HepG2 (cell line): ENCODE data around the gene NISCH. TPM values are rescaled to one million over a fixed set of nuclear protein-coding genes. Genes with fewer than 3 reads are reported as not detected.

Experiments
- ATAC-seq: fragments of 200-7000 bp; cut with Tn5 transposase; 3 replicates; pipeline ENCODE4 v1.9.1; 2020; ENCODE audit warnings: mild to moderate bottlenecking, moderate library complexity
- BruUV-seq: library from RNA; stranded (reverse); fragments of 400-500 nt; replicated peaks from 2 replicates; lab custom pipeline; 2021; lab: Mats Ljungman, UMichigan
- CTCF ChIA-PET: fragments of 300-600 bp; formaldehyde crosslinking; extraction: SDS; loops from one replicate; lab custom pipeline; 2021; ENCODE audit warnings: low total read pairs, inconsistent platforms, low intra/inter-chr PET ratio; lab: Yijun Ruan, JAX
- POLR2A ChIA-PET: fragments of 350-600 bp; sonication (Branson Sonifier 250); formaldehyde crosslinking; loops from one replicate; lab custom pipeline; 2020; ENCODE audit warnings: antibody characterized with exemption, inconsistent platforms; lab: Yijun Ruan, JAX
- DNase-seq: peaks from one replicate; pipeline ENCODE4 v3.0.0-alpha.2; 2015; ENCODE audit warnings: low spot score
- FAIRE-seq: peaks from 3 replicates; lab custom pipeline; 2011; peaks lifted over from hg19 to GRCh38; lab: Jason Lieb, UNC
- H2AFZ ChIP-seq: one replicate; pipeline ENCODE4 v1.6.1; 2011; ENCODE audit warnings: low read length, inconsistent platforms
- H3K27ac ChIP-seq: fragments of 300-600 bp; 3 replicates; pipeline ENCODE4 v1.8.0; 2011; ENCODE audit warnings: mixed run types, mild to moderate bottlenecking, mixed read lengths, low read length, inconsistent platforms; ENCODE audit not compliant: insufficient read depth; ENCODE audit errors: extremely low read length
- H3K27me3 ChIP-seq, 2 experiments: fragments of 200-600 bp in 1 of 2; 2 replicates in 1 of 2; 3 replicates in 1 of 2; pipeline versions ENCODE4 v1.6.0 to v1.8.0; 2011; ENCODE audit warnings: low read length in 2 of 2, mild to moderate bottlenecking in 2 of 2, moderate library complexity in 2 of 2, inconsistent platforms in 1 of 2; ENCODE audit not compliant: insufficient read depth in 2 of 2, control insufficient read depth in 1 of 2
- H3K36me3 ChIP-seq, 2 experiments: fragments of 200-600 bp in 1 of 2; replicated peaks in 1 of 2; 2 replicates in 1 of 2; 3 replicates in 1 of 2; pipeline versions ENCODE4 v1.5.1 to v1.8.0; 2011; ENCODE audit warnings: low read length in 2 of 2, inconsistent platforms in 1 of 2; ENCODE audit not compliant: insufficient read depth in 2 of 2, control insufficient read depth in 1 of 2
- H3K4me1 ChIP-seq: 2 replicates; pipeline ENCODE4 v1.5.1; 2012; ENCODE audit warnings: low read length, inconsistent platforms; ENCODE audit not compliant: insufficient read depth
- H3K4me2 ChIP-seq: 2 replicates; pipeline ENCODE4 v1.6.0; 2011; ENCODE audit warnings: low read depth, low read length, inconsistent platforms
- H3K4me3 ChIP-seq, 3 experiments: fragments of 200-600 bp in 1 of 3; sonication (generic), shearing (Covaris generic) in 1 of 3; replicated peaks in 1 of 3; 2 replicates each; pipeline ENCODE4 v1.5.1; 2011 to 2016; ENCODE audit warnings: low read length in 3 of 3, inconsistent platforms in 2 of 3, low read depth in 2 of 3, mild to moderate bottlenecking in 2 of 3, control low read depth in 1 of 3, mixed read lengths in 1 of 3; ENCODE audit not compliant: insufficient read depth in 1 of 3
- H3K79me2 ChIP-seq: one replicate; pipeline ENCODE4 v1.6.1; 2011; ENCODE audit warnings: low read length, inconsistent platforms; ENCODE audit not compliant: insufficient read depth
- H3K9ac ChIP-seq: 2 replicates; pipeline ENCODE4 v1.6.0; 2011; ENCODE audit warnings: mild to moderate bottlenecking, low read depth, low read length, inconsistent platforms; ENCODE audit not compliant: insufficient read depth
- H3K9me3 ChIP-seq: 2 replicates; pipeline ENCODE4 v1.5.1; 2012; ENCODE audit warnings: mild to moderate bottlenecking, low read length
- H4K20me1 ChIP-seq: 2 replicates; pipeline ENCODE4 v1.6.0; 2011; ENCODE audit warnings: inconsistent platforms, mild to moderate bottlenecking, low read length, moderate library complexity; ENCODE audit not compliant: insufficient read depth
- CENPX ChIP-seq: sonication (generic); formaldehyde crosslinking; IDR thresholded peaks from 2 replicates; pipeline ENCODE4 v1.9.0; 2021; ENCODE audit warnings: mild to moderate bottlenecking, missing genetic modification reagents, moderate library complexity
- RNF2 ChIP-seq: fragments of 450-650 bp; conservative IDR thresholded peaks from 2 replicates; pipeline ENCODE4 v1.6.1; 2016; ENCODE audit warnings: low read depth
- SRSF1 ChIP-seq: fragments of 200-400 bp; formaldehyde crosslinking; optimal IDR thresholded peaks from 2 replicates; pipeline ENCODE3; 2017; ENCODE audit warnings: mild to moderate bottlenecking, low read depth, low read length, moderate library complexity
- TFE3 ChIP-seq: IDR thresholded peaks from 2 replicates; pipeline ENCODE4 v1.6.1; 2016
- ZBTB38 ChIP-seq: sonication (generic); formaldehyde crosslinking; IDR thresholded peaks from 2 replicates; pipeline ENCODE4 v1.5.1; 2020; ENCODE audit warnings: mild to moderate bottlenecking, missing genetic modification reagents
- WGBS: methylation state at CpG from one replicate; pipeline ENCODE4 v1.1.6; 2017; ENCODE audit warnings: low lambda C conversion rate; 5-methylcytosine and 5-hydroxymethylcytosine counted together
- in situ Hi-C: cut with HindIII; loops from 2 replicates; pipeline ENCODE4 v1.10.0; 2017; ENCODE audit warnings: low pct_unique_long_range_greater_than_20kb; ENCODE audit not compliant: extremely low pct_ligation_motif_present
- intact Hi-C: fragments of 100-400 bp; cut with micrococcal nuclease; formaldehyde crosslinking; loops from one replicate; pipeline ENCODE4 v1.10.0; 2022; ENCODE audit not compliant: unreplicated experiment
- polyA plus RNA-seq, 8 experiments: library from polyadenylated mRNA; depleted of rRNA in 3 of 8; stranded (reverse) in 7 of 8; unstranded in 1 of 8; fragments of >200 nt; fragmentation: Illumina TruSeq in 4 of 8; extraction: Trizol in 4 of 8; gene quantifications; 2 replicates each; pipeline versions ENCODE4 v1.2.1 to v1.2.3, GENCODE V29; 2011 to 2016; ENCODE audit warnings: low read depth in 4 of 8, missing spikeins in 1 of 8, mixed read lengths in 1 of 8; ENCODE audit not compliant: insufficient read depth in 1 of 8
- total RNA-seq, 5 experiments: library from RNA; depleted of rRNA; stranded (reverse); fragments of >200 nt; fragmentation: Illumina TruSeq; extraction: Trizol; gene quantifications; 2 replicates each; pipeline ENCODE4 v1.2.3, GENCODE V29; 2016; ENCODE audit warnings: low read depth in 1 of 5

NISCH gene
- total and polyA plus RNA-seq, 2 of the 13 experiments (the other 11 are each of a cell fraction or from before 2014, with no cell fraction given): 27.0 to 47.6 TPM

- Histone ChIP-seq H3K27me3 (no peaks in the 10 kb centered on the region), H3K9me3 (no peaks in the 10 kb centered on the region), H2AFZ (no peak overlapping the region), H3K27ac (no peak overlapping the region), H3K4me2 (no peak overlapping the region), H3K9ac (no peak overlapping the region), H4K20me1 (no peaks in the 10 kb centered on the region), H3K4me3 (no peak overlapping the region), H3K4me1 (peaks cover 11% of the 10 kb centered on the region; the same call in 1 of the 2 replicates), H3K36me3 (peaks cover 21 to 54% of the 10 kb centered on the region in 2 experiments)
- ChIA-PET CTCF (no interaction called here), POLR2A (no interaction called here)
- DNase-seq (no peak), FAIRE-seq (no peak), ATAC-seq (no peak)
- intact Hi-C loops (no loop called here), in situ Hi-C loops (no loop called here)
- 88% methylated on average over 9 of the region's 10 CpGs for WGBS
- TF ChIP-seq RNF2: no peak
- TF ChIP-seq SRSF1: no peak
- no peak for TF ChIP-seq CENPX
- TF ChIP-seq, all 625 proteins: peak for 0
- BruUV-seq: no TSS peak
- no peaks in the 10 kb centered on the region for H3K79me2 ChIP-seq
Observed at GRCh38 chr3:52484680-52485461, 29.5 kb downstream of the NISCH start.

GRCh38 chr3:52487050-52487787 is 31.8 kb downstream of the NISCH start:
- Histone ChIP-seq H3K4me1 (peaks cover 11% of the 10 kb centered on the region; the same call in 1 of the 2 replicates), H3K79me2 (no peaks in the 10 kb centered on the region), H3K36me3 (peaks cover 15 to 45% of the 10 kb centered on the region in 2 experiments), H3K27me3 (no peaks in the 10 kb centered on the region), H3K9ac (no peak overlapping the region), H2AFZ (no peak overlapping the region), H3K27ac (no peak overlapping the region), H3K9me3 (no peaks in the 10 kb centered on the region), H3K4me2 (no peak overlapping the region), H4K20me1 (no peaks in the 10 kb centered on the region; the same call in 1 of the 2 replicates), H3K4me3 (no peak overlapping the region)
- WGBS: 95% methylated on average over 29 of the region's 31 CpGs
- ChIA-PET CTCF (no interaction called here), POLR2A (no interaction called here)
- no peak for DNase-seq
- FAIRE-seq: no peak
- TF ChIP-seq ZBTB38 (CRISPR knock-in tag) (0 out of 2 replicates have a peak, but pooled peaks have one; percentile 26), TFE3 (CRISPR knock-in tag) (no peak)
- intact Hi-C loops: no loop called here
- BruUV-seq: no TSS peak
- no peak for ATAC-seq
- in situ Hi-C loops: no loop called here
